GM12878 (cell line): ENCODE measurements around the gene FOXO3. TPM values are rescaled to one million over a fixed set of nuclear protein-coding genes. Genes with fewer than 3 reads are reported as not detected.
A peak's percentile ranks its signal among the peaks of the same experiment; 100 is the strongest.

Experiments used
- ATAC-seq: fragments of 200-7000 bp; cut with Tn5 transposase; 3 replicates; pipeline ENCODE4 v1.9.1; 2020; ENCODE audit warnings: mild to moderate bottlenecking, moderate library complexity
- BruUV-seq: library from RNA; stranded (reverse); fragments of 400-500 nt; replicated peaks from 2 replicates; lab custom pipeline; 2021; lab: Mats Ljungman, UMichigan
- CTCF ChIA-PET: fragments of 300-600 bp; sonication (Branson Sonifier 250); formaldehyde crosslinking; extraction: SDS; loops from one replicate; lab custom pipeline; 2021; ENCODE audit warnings: inconsistent platforms; lab: Yijun Ruan, JAX
- POLR2A ChIA-PET: fragments of 350-600 bp; formaldehyde crosslinking; extraction: SDS; loops from one replicate; lab custom pipeline; 2021; ENCODE audit warnings: inconsistent platforms; lab: Charles Lee
- RAD21 ChIA-PET: fragments of 300-600 bp; sonication (Branson Sonifier 250); formaldehyde crosslinking; loops from one replicate; lab custom pipeline; 2023; ENCODE audit warnings: antibody characterized with exemption; ENCODE audit not compliant: unreplicated experiment; lab: Charles Lee
- SMC1A ChIA-PET: fragments of 300-600 bp; sonication (Branson Sonifier 250); formaldehyde crosslinking; loops from one replicate; lab custom pipeline; 2023; ENCODE audit not compliant: unreplicated experiment, uncharacterized antibody; lab: Charles Lee
- DNase-seq: peaks from one replicate; pipeline ENCODE4 v3.0.0-alpha.2; 2011; ENCODE audit warnings: low read depth, low spot score
- FAIRE-seq: peaks from 3 replicates; lab custom pipeline; 2011; peaks lifted over from hg19 to GRCh38; lab: Jason Lieb, UNC
- H2AFZ ChIP-seq: 2 replicates; pipeline ENCODE4 v1.6.0; 2011; ENCODE audit warnings: low read depth, low read length, control low read depth; ENCODE audit not compliant: control insufficient read depth
- H3K27ac ChIP-seq: 2 replicates; pipeline ENCODE4 v1.5.1; 2011; ENCODE audit warnings: control low read depth; ENCODE audit not compliant: control insufficient read depth, insufficient read depth
- H3K27me3 ChIP-seq, 2 experiments: replicated peaks in 1 of 2; 2 replicates each; pipeline versions ENCODE4 v1.6.0 to v1.6.1; 2011; ENCODE audit warnings: low read length in 1 of 2; ENCODE audit not compliant: control insufficient read depth in 2 of 2, insufficient read depth in 2 of 2
- H3K36me3 ChIP-seq, 2 experiments: 2 replicates each; pipeline ENCODE4 v1.5.1; 2011; ENCODE audit warnings: low read length in 1 of 2; ENCODE audit not compliant: control insufficient read depth in 2 of 2, insufficient read depth in 2 of 2
- H3K4me1 ChIP-seq: 2 replicates; pipeline ENCODE4 v1.6.1; 2011; ENCODE audit warnings: mild to moderate bottlenecking, low read length, moderate library complexity, mixed read lengths; ENCODE audit not compliant: control insufficient read depth, insufficient read depth
- H3K4me2 ChIP-seq: 2 replicates; pipeline ENCODE4 v1.6.0; 2011; ENCODE audit warnings: control low read depth; ENCODE audit not compliant: control insufficient read depth, insufficient read depth
- H3K4me3 ChIP-seq: fragments of 200-600 bp; sonication (generic); 2 replicates; pipeline ENCODE4 v1.5.1; 2016
- H3K79me2 ChIP-seq: 2 replicates; pipeline ENCODE4 v1.6.0; 2011; ENCODE audit warnings: low read length; ENCODE audit not compliant: control insufficient read depth, insufficient read depth
- H3K9ac ChIP-seq: 2 replicates; pipeline ENCODE4 v1.8.0; 2011; ENCODE audit warnings: low read length, control low read depth, mixed read lengths; ENCODE audit not compliant: control insufficient read depth, insufficient read depth
- H3K9me3 ChIP-seq: replicated peaks from 3 replicates; pipeline ENCODE4 v1.5.1; 2011; ENCODE audit warnings: mild to moderate bottlenecking, low read length; ENCODE audit not compliant: control insufficient read depth, insufficient read depth
- H4K20me1 ChIP-seq: 2 replicates; pipeline ENCODE4 v1.6.0; 2011; ENCODE audit not compliant: control insufficient read depth, insufficient read depth
- GATAD2B ChIP-seq: fragments of 450-650 bp; conservative IDR thresholded peaks from 2 replicates; pipeline ENCODE4 v1.6.1; 2017; ENCODE audit warnings: low read depth, mild to moderate bottlenecking, moderate library complexity
- HDAC2 ChIP-seq: fragments of 200-600 bp; sonication (generic); IDR thresholded peaks from 2 replicates; pipeline ENCODE4 v1.6.1; 2017
- MEF2B ChIP-seq: fragments of 450-650 bp; IDR thresholded peaks from 2 replicates; pipeline ENCODE4 v1.6.1; 2018; ENCODE audit warnings: mild to moderate bottlenecking, moderate library complexity; ENCODE audit not compliant: partially characterized antibody, poor library complexity, severe bottlenecking
- MTA2 ChIP-seq: fragments of 450-650 bp; IDR thresholded peaks from 2 replicates; pipeline ENCODE4 v1.6.1; 2016; ENCODE audit warnings: low read depth, mild to moderate bottlenecking, moderate library complexity
- NR2F1 ChIP-seq: fragments of 450-650 bp; conservative IDR thresholded peaks from 2 replicates; pipeline ENCODE4 v1.6.1; 2017; ENCODE audit warnings: mild to moderate bottlenecking
- POU2F2 ChIP-seq: IDR thresholded peaks from 3 replicates; pipeline ENCODE4 v1.6.1; 2011; ENCODE audit warnings: low read depth, mild to moderate bottlenecking, low read length, borderline replicate concordance
- RUNX3 ChIP-seq: IDR thresholded peaks from 2 replicates; pipeline ENCODE4 v1.6.1; 2012; ENCODE audit warnings: low read length, inconsistent platforms
- ZNF217 ChIP-seq: fragments of 450-650 bp; IDR thresholded peaks from 2 replicates; pipeline ENCODE4 v1.6.1; 2017; ENCODE audit warnings: antibody characterized with exemption, mild to moderate bottlenecking
- ZNF384 ChIP-seq: IDR thresholded peaks from 2 replicates; pipeline ENCODE4 v1.6.1; 2012; ENCODE audit warnings: low read depth, mild to moderate bottlenecking, low read length, improper control_type of control experiment, borderline replicate concordance
- WGBS: methylation state at CpG from one replicate; pipeline ENCODE4 v1.1.6; 2016; ENCODE audit warnings: low lambda C conversion rate; ENCODE audit not compliant: insufficient replicate concordance, insufficient coverage; ENCODE audit errors: missing lambda C conversion rate; 5-methylcytosine and 5-hydroxymethylcytosine counted together
- in situ Hi-C: fragments of 300-500 bp; cut with MboI; formaldehyde crosslinking; loops from 9 replicates; pipeline ENCODE4 v1.14.3; 2018; ENCODE audit warnings: mixed read lengths
- intact Hi-C: fragments of 100-400 bp; cut with micrococcal nuclease; formaldehyde crosslinking; loops from one replicate; pipeline ENCODE4 v1.14.2; 2022; ENCODE audit not compliant: unreplicated experiment
- polyA plus RNA-seq, 11 experiments: library from polyadenylated mRNA; depleted of rRNA in 4 of 11; unstranded in 6 of 11; stranded (reverse) in 5 of 11; fragments of >200 nt; fragmentation: Nextera tagmentation in 4 of 11; fragmentation: Illumina TruSeq in 1 of 11; extraction: Ambion mirVana in 4 of 11; extraction: Trizol in 1 of 11; gene quantifications; 1 replicate in 1 of 11; 2 replicates in 10 of 11; pipeline versions ENCODE4 v1.2.1 to v1.2.3, GENCODE V29; 2011 to 2016; ENCODE audit warnings: inconsistent platforms in 2 of 11, missing spikeins in 2 of 11, low read depth in 1 of 11
- total RNA-seq, 4 experiments: library from RNA; depleted of rRNA in 3 of 4; stranded (reverse); fragments of >200 nt in 3 of 4; fragmentation: Illumina TruSeq in 1 of 4; extraction: Trizol in 1 of 4; gene quantifications; 2 replicates each; pipeline versions ENCODE4 v1.2.1 to v1.2.3, GENCODE V29; 2013 to 2021

The FOXO3 gene
- total and polyA plus RNA-seq, 10 of the 15 experiments (the other 5 are each of a cell fraction or from before 2014, with no cell fraction given) = 0.82 to 4.5 (median 1.7) TPM

DNA sequence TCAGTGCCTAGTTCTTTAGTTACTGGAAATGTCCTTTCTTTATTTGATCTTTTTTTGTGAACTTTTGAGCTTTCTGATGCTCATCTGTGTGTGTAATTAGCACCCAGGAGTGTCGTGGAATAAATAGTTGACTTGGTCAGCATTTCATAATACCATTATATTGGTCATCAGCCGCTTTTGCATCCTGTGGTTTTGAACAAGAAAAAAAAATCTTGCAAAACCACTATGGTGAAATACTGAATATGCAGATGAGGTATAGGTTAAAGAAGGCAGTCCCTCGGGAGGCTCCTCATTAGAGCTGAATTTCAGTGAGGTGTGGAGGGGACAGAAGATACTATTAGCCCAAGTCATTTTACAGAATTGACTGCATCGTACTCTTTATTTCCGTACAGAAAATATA is 90.1 kb downstream of the FOXO3 start:
- no peaks in the 10 kb centered on the region; the same call in 1 of the 2 replicates for H3K79me2 ChIP-seq
- H3K27me3 ChIP-seq = no peaks in the 10 kb centered on the region
- intact Hi-C loops (no loop called here), in situ Hi-C loops (no loop called here)
- DNase-seq (no peak), ATAC-seq (peak; percentile 80), FAIRE-seq (no peak)
- no peak overlapping the region for H3K9ac ChIP-seq
- CTCF ChIA-PET = interaction anchor here (0.7 to 1.1 kb wide), 3 partner anchors 27 to 82 kb away, joined by 3 read pairs; no protein-coding TSS in a partner anchor
- H3K27ac ChIP-seq = no peak overlapping the region
- no peaks in the 10 kb centered on the region for H3K4me1 ChIP-seq
- RAD21 ChIA-PET = no interaction called here
- TF ChIP-seq RUNX3 (peak; percentile 48), ZNF217 (peak; percentile 59; the same call in 1 of the 2 replicates), GATAD2B (no peak), MEF2B (peak; percentile 72), NR2F1 (peak; percentile 50; the same call in 1 of the 2 replicates), MTA2 (peak; percentile 29; the same call in 1 of the 2 replicates), ZNF384 (peak; percentile 64; the same call in 1 of the 2 replicates), POU2F2 (peak; percentile 62; the same call in 1 of the 3 replicates), HDAC2 (no peak)
- H3K36me3 ChIP-seq = no peaks in the 10 kb centered on the region; a peak in 1 of 4 replicates
- WGBS = 9% methylated on average over 5 of the region's 5 CpGs
- POLR2A ChIA-PET = interaction anchor here (0.5 kb wide), 1 partner anchor 840 kb away, joined by 10 read pairs; no protein-coding TSS in a partner anchor
- H3K9me3 ChIP-seq = no peaks in the 10 kb centered on the region
- no peak overlapping the region for H2AFZ ChIP-seq
- H4K20me1 ChIP-seq = no peaks in the 10 kb centered on the region; the same call in none of the 2 replicates
- SMC1A ChIA-PET = interaction anchor here (0.7 to 2.2 kb wide), 4 partner anchors 10 to 52 kb away, joined by 3 to 4 read pairs (median 4); no protein-coding TSS in a partner anchor
- no TSS peak for BruUV-seq
- H3K4me2 ChIP-seq = no peak overlapping the region
- no peak overlapping the region for H3K4me3 ChIP-seq
